K562 (cell line): ENCODE measurements around the gene IRF4. TPM values are rescaled to one million over a fixed set of nuclear protein-coding genes. Genes with fewer than 3 reads are reported as not detected.

Experiments
- ATAC-seq: fragments of 200-7000 bp; cut with Tn5 transposase; 3 replicates; pipeline ENCODE4 v1.9.1; 2020; ENCODE audit warnings: moderate library complexity
- BruUV-seq: library from RNA; stranded (reverse); fragments of 400-500 nt; replicated peaks from 2 replicates; lab custom pipeline; 2021; lab: Mats Ljungman, UMichigan
- CTCF ChIA-PET: fragments of 300-600 bp; formaldehyde crosslinking; extraction: SDS; loops from one replicate; lab custom pipeline; 2021; ENCODE audit warnings: low intra/inter-chr PET ratio; lab: Yijun Ruan, JAX
- POLR2A ChIA-PET: fragments of 300-600, 350-650 bp; sonication (Branson Sonifier 250); formaldehyde crosslinking; extraction: SDS; loops from one replicate; lab custom pipeline; 2021; ENCODE audit warnings: antibody characterized with exemption, inconsistent platforms; lab: Yijun Ruan, JAX
- DNase-seq, 4 experiments: peaks; one replicate each; pipeline versions ENCODE4 v3.0.0 to v3.0.0-alpha.2; 2011 to 2018; ENCODE audit warnings: low spot score in 3 of 4, mixed read lengths in 3 of 4; ENCODE audit errors: extremely low read depth in 1 of 4
- FAIRE-seq: peaks from 2 replicates; lab custom pipeline; 2011; peaks lifted over from hg19 to GRCh38; lab: Jason Lieb, UNC
- H2AFZ ChIP-seq: 2 replicates; pipeline ENCODE4 v1.6.0; 2011; ENCODE audit warnings: low read depth, low read length, control low read depth, inconsistent platforms
- H3K27ac ChIP-seq: fragments of 200-600 bp; 3 replicates; pipeline ENCODE4 v1.8.0; 2011; ENCODE audit warnings: low read depth, mild to moderate bottlenecking, control low read depth, inconsistent platforms, low read length, moderate library complexity, mixed read lengths; ENCODE audit errors: extremely low read depth
- H3K27me3 ChIP-seq, 2 experiments: fragments of 300-600 bp in 1 of 2; 2 replicates in 1 of 2; 3 replicates in 1 of 2; pipeline versions ENCODE4 v1.6.0 to v1.8.0; 2011; ENCODE audit warnings: inconsistent platforms in 2 of 2, low read length in 2 of 2, mild to moderate bottlenecking in 1 of 2, mixed read lengths in 1 of 2, moderate library complexity in 1 of 2; ENCODE audit not compliant: control insufficient read depth in 2 of 2, insufficient read depth in 2 of 2
- H3K36me3 ChIP-seq: fragments of 300-600 bp; 3 replicates; pipeline ENCODE4 v1.8.0; 2011; ENCODE audit warnings: mild to moderate bottlenecking, low read length, inconsistent platforms; ENCODE audit not compliant: control insufficient read depth, insufficient read depth
- H3K4me1 ChIP-seq, 2 experiments: fragments of 200-600 bp in 1 of 2; replicated peaks in 1 of 2; 2 replicates in 1 of 2; 3 replicates in 1 of 2; pipeline versions ENCODE4 v1.5.1 to v1.8.0; 2011; ENCODE audit warnings: inconsistent platforms in 2 of 2, low read length in 2 of 2, mild to moderate bottlenecking in 1 of 2, mixed read lengths in 1 of 2, moderate library complexity in 1 of 2; ENCODE audit not compliant: control insufficient read depth in 2 of 2, insufficient read depth in 2 of 2
- H3K4me2 ChIP-seq: 2 replicates; pipeline ENCODE4 v1.6.1; 2011; ENCODE audit warnings: low read length, control low read depth, inconsistent platforms, mixed read lengths; ENCODE audit not compliant: insufficient read depth
- H3K4me3 ChIP-seq: fragments of 200-600 bp; sonication (generic), shearing (Covaris generic); 2 replicates; pipeline ENCODE4 v1.5.1; 2016; ENCODE audit warnings: control low read depth, inconsistent platforms
- H3K79me2 ChIP-seq: fragments of 200-600 bp; 3 replicates; pipeline ENCODE4 v1.8.0; 2011; ENCODE audit warnings: low read length, inconsistent platforms; ENCODE audit not compliant: control insufficient read depth, insufficient read depth
- H3K9ac ChIP-seq, 2 experiments: 2 replicates each; pipeline versions ENCODE4 v1.6.0 to v1.6.1; 2011; ENCODE audit warnings: low read depth in 2 of 2, low read length in 2 of 2, control low read depth in 1 of 2, inconsistent platforms in 1 of 2, mild to moderate bottlenecking in 1 of 2, mixed read lengths in 1 of 2; ENCODE audit not compliant: insufficient read depth in 1 of 2
- H3K9me1 ChIP-seq: one replicate; pipeline ENCODE4 v1.6.0; 2011; ENCODE audit warnings: inconsistent platforms, mild to moderate bottlenecking, low read length, moderate library complexity; ENCODE audit not compliant: control insufficient read depth, insufficient read depth
- H3K9me3 ChIP-seq: replicated peaks from 2 replicates; pipeline ENCODE4 v1.5.1; 2011; ENCODE audit warnings: low read depth, low read length, inconsistent platforms; ENCODE audit not compliant: control insufficient read depth, insufficient read depth
- H4K20me1 ChIP-seq: replicated peaks from 2 replicates; pipeline ENCODE4 v1.6.1; 2011; ENCODE audit warnings: low read length, inconsistent platforms, mixed read lengths; ENCODE audit not compliant: control insufficient read depth, insufficient read depth
- ATF7 ChIP-seq: fragments of 450-650 bp; IDR thresholded peaks from 2 replicates; pipeline ENCODE4 v1.7.1; 2014; ENCODE audit warnings: mild to moderate bottlenecking, moderate library complexity
- BRCA1 ChIP-seq, 2 experiments: fragments of 450-650 bp in 1 of 2; sonication (generic) in 1 of 2; formaldehyde crosslinking in 1 of 2; IDR thresholded peaks; 2 replicates each; pipeline versions ENCODE4 v1.5.0 to v1.6.1; 2017 to 2020; ENCODE audit warnings: mild to moderate bottlenecking in 1 of 2, missing genetic modification reagents in 1 of 2
- CBFB ChIP-seq: sonication (generic); formaldehyde crosslinking; IDR thresholded peaks from 2 replicates; pipeline ENCODE4 v1.4.0; 2020; ENCODE audit warnings: mild to moderate bottlenecking, missing genetic modification reagents
- DMBX1 ChIP-seq: fragments of 250-450 bp; sonication (Bioruptor Pico); IDR thresholded peaks from 2 replicates; pipeline ENCODE4 v1.8.0; 2022; ENCODE audit warnings: inconsistent platforms, mild to moderate bottlenecking, moderate library complexity, borderline replicate concordance
- ESRRA ChIP-seq: fragments of 450-650 bp; IDR thresholded peaks from 2 replicates; pipeline ENCODE4 v1.6.1; 2014; ENCODE audit warnings: low read depth, mild to moderate bottlenecking, moderate library complexity, borderline replicate concordance
- MCM5 ChIP-seq: fragments of 450-650 bp; IDR thresholded peaks from 2 replicates; pipeline ENCODE4 v1.6.1; 2016; ENCODE audit warnings: low read depth
- MTA2 ChIP-seq: fragments of 450-650 bp; IDR thresholded peaks from 2 replicates; pipeline ENCODE4 v1.6.1; 2016; ENCODE audit warnings: low read depth
- PCBP2 ChIP-seq: fragments of 200-400 bp; formaldehyde crosslinking; IDR thresholded peaks from 2 replicates; pipeline ENCODE4 v1.6.1; 2018; ENCODE audit warnings: low read length, low read depth, mild to moderate bottlenecking, moderate library complexity; ENCODE audit not compliant: poor library complexity, severe bottlenecking
- SIRT6 ChIP-seq: IDR thresholded peaks from one replicate; pipeline ENCODE4 v1.6.1; 2012; ENCODE audit warnings: low read depth, mild to moderate bottlenecking, control low read depth, inconsistent platforms, low read length, moderate library complexity
- SRSF3 ChIP-seq: fragments of 200-400 bp; formaldehyde crosslinking; IDR thresholded peaks from 2 replicates; pipeline ENCODE4 v1.6.1; 2016; ENCODE audit warnings: mild to moderate bottlenecking, low read length, moderate library complexity; ENCODE audit not compliant: insufficient read depth
- ZFP36 ChIP-seq: fragments of 150-350 bp; IDR thresholded peaks from 2 replicates; pipeline ENCODE4 v1.6.1; 2018; ENCODE audit warnings: low read length, low read depth; ENCODE audit not compliant: partially characterized antibody
- ZNF133 ChIP-seq: fragments of 250-450 bp; sonication (Bioruptor Pico); IDR thresholded peaks from 2 replicates; pipeline ENCODE4 v1.4.0; 2020; ENCODE audit warnings: mild to moderate bottlenecking
- WGBS: fragments of 100-300 bp; shearing (Covaris generic); methylation state at CpG from one replicate; pipeline ENCODE4 v1.1.6; 2016; ENCODE audit warnings: low coverage, mixed read lengths; ENCODE audit not compliant: insufficient coverage; ENCODE audit errors: missing lambda C conversion rate; 5-methylcytosine and 5-hydroxymethylcytosine counted together
- in situ Hi-C: fragments of 300-500 bp; cut with MboI; formaldehyde crosslinking; loops from 4 replicates; pipeline ENCODE4 v1.15.0; 2018; ENCODE audit warnings: inconsistent platforms, mixed read lengths
- intact Hi-C: fragments of 100-400 bp; cut with micrococcal nuclease; formaldehyde crosslinking; loops from 2 replicates; pipeline ENCODE4 v1.14.2; 2022
- polyA plus RNA-seq, 8 experiments: library from polyadenylated mRNA; depleted of rRNA in 4 of 8; stranded (reverse) in 5 of 8; unstranded in 3 of 8; fragments of >200 nt; fragmentation: Nextera tagmentation in 2 of 8; fragmentation: Illumina TruSeq in 1 of 8; extraction: Ambion mirVana in 2 of 8; extraction: Trizol in 1 of 8; gene quantifications; 2 replicates each; pipeline versions ENCODE4 v1.2.1 to v1.2.3, GENCODE V29; 2011 to 2014; ENCODE audit warnings: inconsistent platforms in 1 of 8, missing spikeins in 1 of 8
- total RNA-seq, 7 experiments: library from RNA; depleted of rRNA in 6 of 7; stranded (reverse); fragments of >200 nt in 6 of 7; fragmentation: Illumina TruSeq in 2 of 7; extraction: Trizol in 2 of 7; gene quantifications; 2 replicates each; pipeline versions ENCODE4 v1.2.1 to v1.2.3, GENCODE V29; 2011 to 2021; ENCODE audit warnings: low replicate concordance in 1 of 7
- TF ChIP-seq, protein P1 (sequence below): fragments of 250-450 bp; sonication (Bioruptor Pico); IDR thresholded peaks from 2 replicates; pipeline ENCODE4 v1.5.0; 2020; ENCODE audit warnings: mild to moderate bottlenecking
- TF ChIP-seq, protein P2 (sequence below): fragments of 200-800 bp; sonication (Bioruptor generic); IDR thresholded peaks from 2 replicates; pipeline ENCODE4 v1.6.1; 2016; ENCODE audit warnings: missing genetic modification characterization, missing compliant biosample characterization
- TF ChIP-seq, protein P3 (sequence below): fragments of 450-650 bp; formaldehyde crosslinking; IDR thresholded peaks from 2 replicates; pipeline ENCODE4 v1.4.0; 2020; ENCODE audit warnings: mild to moderate bottlenecking

The IRF4 gene
- total and polyA plus RNA-seq, 9 of the 15 experiments (the other 6 are each of a cell fraction or from before 2014, with no cell fraction given), result 0.05 to 0.33 (median 0.09) TPM; not detected in 6

DNA sequence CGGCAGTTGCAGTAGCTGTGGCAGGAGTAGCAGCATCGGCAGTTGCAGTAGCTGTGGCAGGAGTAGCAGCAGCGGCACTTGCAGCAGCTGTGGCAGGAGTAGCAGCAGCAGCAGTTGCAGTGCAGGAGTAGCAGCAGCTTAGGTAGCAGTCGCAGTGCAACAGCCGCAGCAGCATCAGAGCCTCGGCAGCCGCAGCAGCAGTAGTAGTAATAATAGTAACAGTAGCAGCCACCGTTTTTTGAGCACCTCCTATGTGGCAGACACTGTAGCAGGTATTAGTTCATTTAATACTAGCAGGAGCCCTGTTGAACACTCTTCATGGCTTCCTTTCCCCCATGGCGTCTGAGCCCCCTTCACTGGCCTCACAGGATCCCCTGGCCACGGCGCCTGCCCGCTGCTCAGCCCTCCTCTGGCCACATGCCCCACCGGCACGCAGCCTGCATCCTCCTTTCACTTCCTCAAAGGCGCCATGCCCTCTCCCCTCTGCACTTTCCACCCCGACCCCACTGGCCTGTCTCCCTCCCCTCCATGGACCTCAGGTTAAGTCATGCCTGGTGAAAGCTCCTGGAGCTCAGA, 19.1 kb upstream of the IRF4 start:
- intact Hi-C loops, result no loop called here
- no peak overlapping the region for H3K27ac ChIP-seq
- no TSS peak for BruUV-seq
- TF ChIP-seq, protein P1, sequence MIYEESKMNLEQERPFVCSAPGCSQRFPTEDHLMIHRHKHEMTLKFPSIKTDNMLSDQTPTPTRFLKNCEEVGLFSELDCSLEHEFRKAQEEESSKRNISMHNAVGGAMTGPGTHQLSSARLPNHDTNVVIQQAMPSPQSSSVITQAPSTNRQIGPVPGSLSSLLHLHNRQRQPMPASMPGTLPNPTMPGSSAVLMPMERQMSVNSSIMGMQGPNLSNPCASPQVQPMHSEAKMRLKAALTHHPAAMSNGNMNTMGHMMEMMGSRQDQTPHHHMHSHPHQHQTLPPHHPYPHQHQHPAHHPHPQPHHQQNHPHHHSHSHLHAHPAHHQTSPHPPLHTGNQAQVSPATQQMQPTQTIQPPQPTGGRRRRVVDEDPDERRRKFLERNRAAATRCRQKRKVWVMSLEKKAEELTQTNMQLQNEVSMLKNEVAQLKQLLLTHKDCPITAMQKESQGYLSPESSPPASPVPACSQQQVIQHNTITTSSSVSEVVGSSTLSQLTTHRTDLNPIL (CRISPR knock-in tag), result no peak
- no peak for TF ChIP-seq ESRRA
- no peak for TF ChIP-seq SIRT6
- no peak for TF ChIP-seq CBFB (CRISPR knock-in tag)
- TF ChIP-seq ZNF133 (CRISPR knock-in tag), result no peak
- TF ChIP-seq, protein P2, sequence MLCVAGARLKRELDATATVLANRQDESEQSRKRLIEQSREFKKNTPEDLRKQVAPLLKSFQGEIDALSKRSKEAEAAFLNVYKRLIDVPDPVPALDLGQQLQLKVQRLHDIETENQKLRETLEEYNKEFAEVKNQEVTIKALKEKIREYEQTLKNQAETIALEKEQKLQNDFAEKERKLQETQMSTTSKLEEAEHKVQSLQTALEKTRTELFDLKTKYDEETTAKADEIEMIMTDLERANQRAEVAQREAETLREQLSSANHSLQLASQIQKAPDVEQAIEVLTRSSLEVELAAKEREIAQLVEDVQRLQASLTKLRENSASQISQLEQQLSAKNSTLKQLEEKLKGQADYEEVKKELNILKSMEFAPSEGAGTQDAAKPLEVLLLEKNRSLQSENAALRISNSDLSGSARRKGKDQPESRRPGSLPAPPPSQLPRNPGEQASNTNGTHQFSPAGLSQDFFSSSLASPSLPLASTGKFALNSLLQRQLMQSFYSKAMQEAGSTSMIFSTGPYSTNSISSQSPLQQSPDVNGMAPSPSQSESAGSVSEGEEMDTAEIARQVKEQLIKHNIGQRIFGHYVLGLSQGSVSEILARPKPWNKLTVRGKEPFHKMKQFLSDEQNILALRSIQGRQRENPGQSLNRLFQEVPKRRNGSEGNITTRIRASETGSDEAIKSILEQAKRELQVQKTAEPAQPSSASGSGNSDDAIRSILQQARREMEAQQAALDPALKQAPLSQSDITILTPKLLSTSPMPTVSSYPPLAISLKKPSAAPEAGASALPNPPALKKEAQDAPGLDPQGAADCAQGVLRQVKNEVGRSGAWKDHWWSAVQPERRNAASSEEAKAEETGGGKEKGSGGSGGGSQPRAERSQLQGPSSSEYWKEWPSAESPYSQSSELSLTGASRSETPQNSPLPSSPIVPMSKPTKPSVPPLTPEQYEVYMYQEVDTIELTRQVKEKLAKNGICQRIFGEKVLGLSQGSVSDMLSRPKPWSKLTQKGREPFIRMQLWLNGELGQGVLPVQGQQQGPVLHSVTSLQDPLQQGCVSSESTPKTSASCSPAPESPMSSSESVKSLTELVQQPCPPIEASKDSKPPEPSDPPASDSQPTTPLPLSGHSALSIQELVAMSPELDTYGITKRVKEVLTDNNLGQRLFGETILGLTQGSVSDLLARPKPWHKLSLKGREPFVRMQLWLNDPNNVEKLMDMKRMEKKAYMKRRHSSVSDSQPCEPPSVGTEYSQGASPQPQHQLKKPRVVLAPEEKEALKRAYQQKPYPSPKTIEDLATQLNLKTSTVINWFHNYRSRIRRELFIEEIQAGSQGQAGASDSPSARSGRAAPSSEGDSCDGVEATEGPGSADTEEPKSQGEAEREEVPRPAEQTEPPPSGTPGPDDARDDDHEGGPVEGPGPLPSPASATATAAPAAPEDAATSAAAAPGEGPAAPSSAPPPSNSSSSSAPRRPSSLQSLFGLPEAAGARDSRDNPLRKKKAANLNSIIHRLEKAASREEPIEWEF (CRISPR knock-in tag), result no peak
- TF ChIP-seq SRSF3, result no peak
- no peak for TF ChIP-seq ZFP36
- no peak for TF ChIP-seq MTA2
- no peak for TF ChIP-seq ATF7
- TF ChIP-seq DMBX1, result no peak
- TF ChIP-seq MCM5, result no peak
- no peak for TF ChIP-seq PCBP2
- no peak for TF ChIP-seq BRCA1 (IDR thresholded peaks at IDR 0.05)
- no peak for TF ChIP-seq BRCA1 (CRISPR knock-in tag; IDR thresholded peaks at IDR 0.05)
- TF ChIP-seq, protein P3, sequence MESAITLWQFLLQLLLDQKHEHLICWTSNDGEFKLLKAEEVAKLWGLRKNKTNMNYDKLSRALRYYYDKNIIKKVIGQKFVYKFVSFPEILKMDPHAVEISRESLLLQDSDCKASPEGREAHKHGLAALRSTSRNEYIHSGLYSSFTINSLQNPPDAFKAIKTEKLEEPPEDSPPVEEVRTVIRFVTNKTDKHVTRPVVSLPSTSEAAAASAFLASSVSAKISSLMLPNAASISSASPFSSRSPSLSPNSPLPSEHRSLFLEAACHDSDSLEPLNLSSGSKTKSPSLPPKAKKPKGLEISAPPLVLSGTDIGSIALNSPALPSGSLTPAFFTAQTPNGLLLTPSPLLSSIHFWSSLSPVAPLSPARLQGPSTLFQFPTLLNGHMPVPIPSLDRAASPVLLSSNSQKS (CRISPR knock-in tag), result no peak

More for the DNA sequence above, 19.1 kb upstream of the IRF4 start:
- Histone ChIP-seq H3K4me2 (no peak overlapping the region), H3K9me1 (no peaks in the 10 kb centered on the region), H3K36me3 (no peaks in the 10 kb centered on the region), H3K9ac (no peak overlapping the region), H3K4me3 (no peak overlapping the region), H3K9me3 (no peaks in the 10 kb centered on the region), H2AFZ (no peak overlapping the region), H3K4me1 (no peaks in the 10 kb centered on the region), H4K20me1 (no peaks in the 10 kb centered on the region), H3K27me3 (peaks cover 49 to 72% of the 10 kb centered on the region in 2 experiments), H3K79me2 (no peaks in the 10 kb centered on the region)
- in situ Hi-C loops, result no loop called here
- ChIA-PET POLR2A (interaction anchor here (0.6 to 1.1 kb wide), 3 partner anchors 12 to 169 kb away, joined by 3 read pairs; no protein-coding TSS in a partner anchor), CTCF (no interaction called here)
- DNase-seq (no peak), FAIRE-seq (no peak), ATAC-seq (no peak)
- WGBS, result 3% methylated on average over 16 of the region's 16 CpGs
